Activated CD8-positive, alpha-beta memory T cell treated with anti-CD3 and anti-CD28 coated beads, Interleukin-2, amount 50 U/mL, for 24 hours (primary cell): ENCODE measurements around the gene NAA38.

Experiments
- DNase-seq: peaks from one replicate; pipeline ENCODE4 v3.0.0-alpha.2; 2020; ENCODE audit errors: extremely low read depth

Gene NAA38, protein sequence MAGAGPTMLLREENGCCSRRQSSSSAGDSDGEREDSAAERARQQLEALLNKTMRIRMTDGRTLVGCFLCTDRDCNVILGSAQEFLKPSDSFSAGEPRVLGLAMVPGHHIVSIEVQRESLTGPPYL

DNA sequence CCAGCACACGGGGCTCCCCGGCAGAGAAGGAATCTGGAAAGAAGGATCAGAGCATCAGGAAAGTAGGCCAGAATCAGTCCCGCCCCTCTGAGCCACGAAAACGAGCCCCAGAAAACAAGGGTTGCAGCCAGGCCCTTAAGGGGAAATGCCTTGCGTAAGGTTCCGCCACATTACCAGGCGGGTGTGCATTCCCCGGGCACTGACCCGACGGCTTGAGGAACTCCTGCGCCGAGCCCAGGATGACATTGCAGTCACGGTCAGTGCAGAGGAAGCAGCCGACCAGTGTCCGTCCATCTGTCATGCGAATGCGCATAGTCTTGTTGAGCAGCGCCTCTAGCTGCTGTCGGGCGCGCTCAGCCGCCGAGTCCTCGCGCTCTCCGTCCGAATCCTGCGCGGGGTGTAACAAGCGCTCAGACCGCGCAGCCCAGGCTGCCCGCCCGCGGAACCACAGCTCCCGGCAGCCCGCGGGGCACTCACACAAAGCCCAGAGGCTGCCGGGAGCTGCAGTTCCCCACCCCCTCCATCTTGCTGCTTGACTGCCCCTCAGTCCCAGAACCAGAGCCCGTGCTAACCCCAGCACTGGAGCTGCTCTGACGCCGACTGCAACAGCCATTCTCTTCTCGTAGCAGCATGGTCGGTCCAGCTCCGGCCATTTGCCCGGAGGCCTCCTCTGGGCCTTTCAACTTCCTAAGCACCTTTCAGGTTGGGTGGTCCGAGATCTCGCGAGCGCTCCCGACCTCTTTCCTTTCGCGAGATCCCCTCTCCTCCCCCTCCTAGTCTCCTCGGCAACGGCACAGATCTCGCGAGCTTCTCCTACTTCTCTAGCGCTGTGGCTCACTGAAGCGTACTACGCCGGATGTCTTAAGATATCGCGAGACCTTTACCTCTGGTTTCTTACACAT lies at the start of gene NAA38:
Gene NAA38, minus strand, starts transcription at position 749 of the 902 bp plus-strand sequence. Its CDS starts 96 bp downstream, at position 653.
- DNase-seq, result peak; percentile 89

DNA sequence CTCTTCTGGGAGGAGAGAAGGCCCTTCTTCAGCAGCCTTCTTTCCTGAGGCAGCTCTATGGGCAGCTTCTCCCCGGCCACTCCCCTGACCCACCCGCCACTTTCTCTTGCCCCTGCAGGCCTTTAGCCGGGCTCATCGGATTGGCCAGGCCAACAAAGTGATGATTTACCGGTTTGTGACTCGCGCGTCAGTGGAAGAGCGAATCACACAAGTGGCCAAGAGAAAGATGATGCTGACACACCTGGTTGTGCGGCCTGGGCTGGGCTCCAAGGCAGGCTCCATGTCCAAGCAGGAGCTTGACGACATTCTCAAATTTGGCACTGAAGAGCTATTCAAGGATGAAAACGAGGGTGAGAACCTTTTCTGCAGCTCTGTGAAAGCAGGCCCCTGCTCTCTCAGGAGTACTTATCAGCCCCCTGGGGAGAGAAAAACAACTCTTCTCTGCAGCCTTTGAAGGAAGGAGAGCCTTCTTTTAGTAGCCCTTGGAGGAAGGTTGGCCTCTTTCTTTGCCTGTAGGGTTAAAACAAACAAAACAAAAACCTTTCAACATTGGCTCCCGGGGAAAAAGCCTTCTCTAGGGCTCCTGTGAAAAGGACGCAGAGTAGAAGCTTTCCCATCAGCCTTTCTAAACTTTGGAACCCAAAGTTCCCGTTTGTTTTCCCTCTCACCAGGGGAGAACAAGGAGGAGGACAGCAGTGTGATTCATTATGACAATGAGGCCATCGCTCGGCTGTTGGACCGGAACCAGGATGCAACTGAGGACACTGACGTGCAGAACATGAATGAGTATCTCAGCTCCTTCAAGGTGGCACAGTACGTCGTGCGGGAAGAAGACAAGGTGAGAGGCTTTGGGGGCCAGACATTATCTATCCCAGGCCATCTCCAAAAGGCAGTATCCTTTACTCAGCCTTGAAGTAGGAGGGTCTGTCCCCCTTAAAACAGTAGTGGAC lies 46.1 kb upstream of the NAA38 start:
- no peak for DNase-seq

DNA sequence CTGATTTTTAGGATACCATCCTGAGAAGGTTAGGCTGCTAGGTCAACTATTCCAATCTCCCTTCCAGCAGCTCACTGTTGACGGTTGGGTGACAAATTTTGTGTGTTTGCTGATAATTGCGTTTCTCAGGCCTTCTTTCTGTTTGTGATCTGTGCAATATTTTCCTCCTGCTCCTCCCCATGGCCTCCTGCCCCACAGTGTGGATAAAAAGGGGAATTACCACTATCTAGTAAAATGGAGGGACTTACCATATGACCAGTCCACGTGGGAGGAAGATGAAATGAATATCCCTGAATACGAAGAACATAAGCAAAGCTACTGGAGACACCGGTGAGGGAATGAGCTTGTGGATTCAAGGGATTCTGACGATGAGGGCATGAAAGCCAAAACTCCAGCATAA lies 40.4 kb upstream of the NAA38 start:
- DNase-seq, result no peak

DNA sequence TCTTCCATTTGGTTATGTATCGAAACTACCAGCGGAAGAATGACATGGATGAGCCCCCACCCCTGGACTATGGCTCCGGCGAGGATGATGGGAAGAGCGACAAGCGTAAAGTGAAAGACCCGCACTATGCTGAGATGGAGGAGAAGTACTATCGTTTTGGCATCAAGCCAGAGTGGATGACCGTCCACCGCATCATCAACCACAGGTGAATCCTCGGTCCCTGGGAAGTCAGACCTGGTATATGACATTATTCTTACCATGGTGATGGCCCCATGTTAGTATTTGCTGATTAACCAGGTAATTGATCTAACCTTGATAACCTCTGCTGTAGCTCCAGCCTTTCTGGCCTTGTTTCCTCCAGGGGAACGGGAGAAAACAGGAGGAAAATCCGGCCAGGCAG lies 39.7 kb upstream of the NAA38 start:
- DNase-seq, result no peak

DNA sequence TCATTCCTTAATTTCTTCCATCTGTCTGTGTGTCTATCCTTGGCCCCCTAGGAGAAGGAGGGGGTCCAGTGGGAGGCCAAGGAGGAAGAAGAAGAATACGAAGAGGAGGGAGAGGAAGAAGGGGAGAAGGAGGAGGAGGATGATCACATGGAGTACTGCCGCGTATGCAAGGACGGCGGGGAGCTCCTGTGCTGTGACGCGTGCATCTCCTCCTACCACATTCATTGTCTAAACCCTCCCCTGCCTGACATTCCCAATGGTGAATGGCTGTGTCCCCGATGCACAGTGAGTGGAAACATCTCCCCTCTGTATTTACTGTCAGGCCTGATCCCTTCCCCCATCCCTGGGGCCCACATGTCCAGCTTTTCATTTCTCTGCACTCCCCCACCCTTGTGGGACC lies 37.5 kb upstream of the NAA38 start:
- no peak for DNase-seq

DNA sequence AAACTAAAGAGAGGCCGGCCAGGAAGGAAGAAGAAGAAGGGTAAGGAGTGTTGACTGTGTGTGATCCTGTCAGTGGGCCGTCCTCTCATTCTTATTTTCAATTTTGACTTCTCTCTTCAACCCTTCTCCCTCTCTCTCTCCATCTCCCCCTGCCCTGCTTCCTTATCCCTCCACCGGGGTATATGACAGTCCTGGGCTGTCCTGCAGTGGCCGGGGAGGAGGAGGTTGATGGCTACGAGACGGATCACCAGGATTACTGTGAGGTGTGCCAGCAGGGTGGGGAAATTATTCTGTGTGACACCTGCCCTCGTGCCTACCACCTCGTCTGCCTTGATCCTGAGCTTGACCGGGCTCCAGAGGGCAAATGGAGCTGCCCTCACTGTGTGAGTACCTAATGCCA lies 36.9 kb upstream of the NAA38 start:
- no peak for DNase-seq

DNA sequence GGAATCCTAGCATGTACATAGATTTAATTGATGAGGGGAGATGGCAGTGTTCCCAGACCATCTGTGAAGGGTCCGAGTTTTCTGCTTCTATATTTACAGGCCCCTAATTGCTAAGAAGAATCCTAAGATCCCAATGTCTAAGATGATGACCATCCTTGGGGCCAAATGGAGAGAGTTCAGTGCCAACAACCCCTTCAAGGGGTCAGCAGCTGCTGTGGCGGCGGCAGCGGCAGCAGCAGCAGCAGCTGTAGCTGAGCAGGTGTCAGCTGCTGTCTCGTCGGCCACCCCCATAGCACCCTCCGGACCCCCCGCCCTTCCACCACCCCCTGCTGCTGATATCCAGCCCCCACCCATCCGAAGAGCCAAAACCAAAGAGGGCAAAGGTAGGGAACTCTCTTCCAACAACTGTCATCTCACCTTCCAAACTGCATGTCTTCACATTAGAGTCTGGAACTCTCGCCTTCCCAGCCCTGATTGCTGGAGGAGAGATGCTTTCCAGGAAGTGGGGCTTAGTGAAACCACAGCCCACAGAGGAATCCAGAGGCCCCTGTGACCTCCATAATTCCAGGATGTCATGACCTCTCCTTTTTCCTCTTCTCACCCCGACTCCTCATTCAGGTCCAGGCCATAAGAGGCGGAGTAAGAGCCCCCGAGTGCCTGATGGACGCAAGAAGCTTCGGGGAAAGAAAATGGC lies 36.0 kb upstream of the NAA38 start:
- DNase-seq, result no peak

DNA sequence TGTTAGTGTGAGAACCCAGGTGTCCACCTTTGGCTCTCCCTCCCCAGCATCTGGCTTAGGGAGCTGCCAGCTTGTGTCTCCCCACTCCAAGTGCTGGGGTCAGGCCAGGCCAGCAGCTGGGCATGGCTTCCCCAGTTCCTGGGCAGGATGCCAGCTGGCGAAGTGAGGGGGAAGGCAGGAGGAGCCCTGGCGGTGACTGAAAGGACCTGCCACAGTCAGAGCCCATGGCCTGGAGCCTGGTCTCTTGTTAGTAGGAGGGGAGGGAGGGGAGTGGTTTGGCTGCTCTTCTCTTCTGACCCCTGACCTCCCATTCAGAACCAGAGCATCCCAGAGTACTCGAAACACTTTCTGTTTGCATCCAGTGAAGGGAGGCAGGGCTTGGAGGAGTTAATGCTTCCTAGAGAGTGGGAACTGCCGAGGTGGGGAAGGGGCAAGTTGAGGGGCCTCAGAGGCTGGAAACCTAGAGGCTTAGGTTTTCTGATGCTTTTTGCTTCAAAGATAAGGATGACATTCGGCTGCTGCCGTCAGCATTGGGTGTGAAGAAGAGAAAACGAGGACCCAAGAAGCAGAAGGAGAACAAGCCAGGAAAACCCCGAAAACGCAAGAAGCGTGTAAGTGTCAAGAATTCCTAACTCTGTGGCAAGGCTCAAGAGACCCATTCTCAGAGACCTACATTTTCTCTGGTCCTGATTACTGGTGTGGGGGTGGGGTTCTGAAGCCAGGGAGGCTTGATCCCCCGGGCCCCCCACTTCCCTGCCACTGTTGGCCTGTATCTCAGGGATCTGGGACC lies 32.0 kb upstream of the NAA38 start:
- no peak for DNase-seq

DNA sequence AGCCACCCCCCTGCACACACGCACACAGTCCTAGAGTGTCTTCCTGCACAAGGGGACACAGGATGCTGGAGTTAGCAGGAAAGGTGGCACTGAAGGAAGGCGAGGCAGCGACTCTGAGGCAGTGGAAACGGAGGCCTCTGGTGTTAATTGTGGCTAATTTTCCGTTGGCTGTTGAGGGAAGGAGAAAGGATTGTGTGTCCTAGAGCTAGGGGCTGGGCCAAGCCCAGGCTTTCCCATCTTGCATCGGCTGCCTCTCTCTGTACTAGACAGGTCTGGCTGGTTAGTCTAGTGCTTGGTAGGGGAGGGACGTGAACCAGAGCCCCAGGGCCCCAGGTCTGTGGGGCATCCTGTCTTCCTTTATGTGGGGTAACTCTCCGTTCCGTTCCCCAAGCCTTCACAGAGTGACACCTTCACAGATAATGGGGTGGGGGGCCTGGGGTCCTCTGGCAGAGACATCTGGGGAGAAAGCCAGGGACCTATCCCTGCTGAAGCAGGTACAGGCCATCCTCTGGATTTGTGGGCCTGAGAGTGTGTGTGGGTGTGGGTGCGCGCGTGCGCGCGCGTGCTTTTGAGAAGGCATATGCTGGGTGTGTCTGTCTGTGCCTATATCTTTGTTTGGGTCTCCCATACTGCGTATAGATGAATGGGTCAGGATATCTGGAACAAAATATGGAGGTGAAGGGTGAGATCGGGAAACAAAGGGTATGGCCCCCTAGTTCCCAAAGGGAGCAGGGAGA lies 31.0 kb upstream of the NAA38 start, which contains the start of gene CHD3:
Gene CHD3, plus strand, starts transcription at position 606 of the 737 bp plus-strand sequence. CDS start 212 bp downstream, outside the sequence.
- no peak for DNase-seq

DNA sequence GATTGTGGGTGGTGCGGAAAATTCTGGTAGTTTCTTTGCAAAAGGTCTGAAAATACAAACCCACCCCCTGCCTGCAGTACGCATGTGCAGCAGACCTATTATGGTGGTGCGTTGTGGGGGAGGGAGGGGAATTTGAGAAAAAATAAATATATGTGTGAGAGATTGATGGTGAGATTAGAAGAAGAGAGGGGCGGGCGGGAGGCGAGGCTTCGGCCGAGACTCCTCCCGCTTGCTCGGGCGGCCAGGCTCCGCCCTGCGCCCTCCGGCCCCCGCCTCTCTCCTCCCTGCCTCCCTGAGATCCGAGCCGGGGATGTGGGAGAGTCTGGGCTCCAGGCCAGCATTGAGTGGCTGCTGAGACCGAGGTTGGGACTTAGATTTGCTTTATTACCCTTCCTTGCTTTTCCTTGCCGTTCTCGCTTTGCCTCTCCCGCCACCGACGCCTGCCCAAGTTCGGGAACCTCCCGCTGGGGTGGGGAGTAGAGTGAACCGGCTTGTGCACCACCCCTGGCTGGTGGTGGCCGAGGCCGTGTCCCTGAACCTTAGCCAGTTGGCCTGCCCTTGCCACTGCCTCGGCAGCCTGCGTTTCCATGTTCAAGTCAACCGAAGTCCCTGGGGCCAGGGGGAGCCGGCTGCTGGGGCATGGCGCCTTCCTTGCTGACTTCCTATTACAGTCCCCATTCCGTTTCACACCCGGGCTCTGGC lies 30.3 kb upstream of the NAA38 start:
- peak; percentile 79 for DNase-seq

DNA sequence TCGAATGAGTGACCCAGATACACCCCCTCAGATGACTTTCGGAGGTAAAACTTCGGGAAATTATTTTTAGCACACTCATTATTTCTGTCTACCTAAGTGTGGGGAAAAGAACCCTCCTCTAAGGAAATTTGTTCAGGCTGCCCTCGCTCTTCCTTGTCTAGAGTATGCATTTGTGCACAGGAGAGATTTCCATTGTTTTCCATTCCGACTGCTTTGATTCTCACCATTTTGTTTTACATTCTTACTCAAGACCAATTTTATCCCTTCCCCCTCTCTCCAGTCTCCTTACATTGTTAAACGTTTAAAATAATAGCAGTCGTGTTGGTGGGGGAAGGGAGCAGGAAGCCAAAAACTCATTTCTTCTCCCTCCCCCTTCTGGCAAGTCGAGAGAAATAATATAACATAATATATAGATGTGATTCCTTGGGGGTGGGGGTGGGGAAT lies 29.7 kb upstream of the NAA38 start:
- DNase-seq, result no peak

DNA sequence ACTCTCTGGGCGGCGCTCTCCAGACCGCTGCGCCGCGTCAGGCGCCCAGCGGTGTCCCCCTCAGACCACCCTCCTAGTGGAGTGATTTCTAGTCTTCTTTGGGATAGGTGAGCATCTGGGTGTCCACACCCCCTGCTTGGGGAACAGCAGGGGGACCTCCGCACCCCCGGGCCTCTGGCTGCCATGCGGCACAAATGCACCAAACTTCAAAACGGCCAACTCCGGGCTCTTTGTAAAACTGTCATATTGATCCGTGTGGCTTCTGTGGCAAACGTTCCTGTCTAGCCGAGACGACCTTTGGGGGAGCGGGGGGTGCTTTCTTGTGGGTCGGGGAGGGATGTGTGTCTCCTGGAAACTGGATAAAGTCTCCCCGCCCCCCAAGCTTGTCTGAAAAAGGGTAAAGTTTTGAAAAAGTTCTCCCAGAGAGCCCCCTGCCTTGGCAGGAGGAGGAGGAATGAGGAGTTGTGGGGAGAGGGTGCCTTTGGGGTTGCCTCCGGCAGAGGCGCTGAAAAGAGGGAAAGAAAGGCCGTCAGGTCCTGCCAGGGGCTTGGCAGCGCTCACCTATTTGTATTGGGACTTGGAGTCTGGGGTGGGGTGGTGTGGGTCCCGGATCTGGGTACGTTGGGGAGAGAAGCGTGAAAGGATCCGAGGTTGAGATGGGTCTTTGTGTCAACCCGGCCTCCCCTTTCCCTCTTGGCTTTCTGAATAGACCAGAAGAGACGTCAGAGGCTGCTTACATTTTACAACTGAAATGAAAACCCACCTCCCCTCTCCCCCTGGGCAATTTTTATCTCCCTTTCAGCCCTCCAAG lies 29.1 kb upstream of the NAA38 start:
- no peak for DNase-seq

DNA sequence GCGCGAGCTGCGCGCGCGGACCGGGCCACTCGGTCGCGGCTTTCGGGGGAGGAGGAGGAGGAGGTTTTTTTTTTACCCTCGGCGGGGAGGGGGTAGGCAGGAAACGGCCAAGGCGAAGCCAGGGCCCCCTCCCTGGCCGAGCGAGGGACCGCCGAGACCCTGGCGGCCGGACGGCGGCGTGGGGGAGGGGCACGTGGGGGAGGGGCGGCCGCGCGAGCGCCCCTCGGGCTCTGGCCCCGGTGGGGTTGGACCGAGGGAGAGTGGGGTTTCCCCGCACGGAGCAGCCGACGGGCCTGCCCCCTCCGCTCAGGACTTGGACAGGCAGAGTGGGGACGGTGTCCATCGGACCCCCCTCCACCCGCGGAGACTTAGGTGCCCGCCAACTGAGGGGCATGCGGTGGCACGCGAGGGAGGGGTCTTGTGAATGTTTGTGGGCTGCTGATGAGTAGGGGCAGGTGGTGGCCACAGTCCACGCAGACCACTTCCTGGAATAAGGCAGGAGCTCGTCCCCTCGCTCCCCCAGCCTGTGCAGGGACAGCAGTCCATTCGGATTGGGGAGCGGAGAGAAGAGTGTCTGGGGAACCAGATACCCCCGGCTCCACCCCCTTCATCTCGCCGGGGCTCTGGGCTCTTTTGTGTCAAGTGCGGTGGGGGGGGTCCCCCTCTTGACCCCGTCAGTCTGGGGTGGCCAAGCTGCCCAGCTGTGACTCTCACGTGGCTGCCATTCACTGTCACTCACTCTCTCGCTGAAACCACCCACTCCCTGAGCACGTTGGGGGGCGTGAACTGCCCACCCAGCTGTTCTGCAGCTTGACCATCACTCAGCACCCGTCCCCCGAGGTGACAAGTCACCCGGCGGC lies 28.2 kb upstream of the NAA38 start:
- no peak for DNase-seq

DNA sequence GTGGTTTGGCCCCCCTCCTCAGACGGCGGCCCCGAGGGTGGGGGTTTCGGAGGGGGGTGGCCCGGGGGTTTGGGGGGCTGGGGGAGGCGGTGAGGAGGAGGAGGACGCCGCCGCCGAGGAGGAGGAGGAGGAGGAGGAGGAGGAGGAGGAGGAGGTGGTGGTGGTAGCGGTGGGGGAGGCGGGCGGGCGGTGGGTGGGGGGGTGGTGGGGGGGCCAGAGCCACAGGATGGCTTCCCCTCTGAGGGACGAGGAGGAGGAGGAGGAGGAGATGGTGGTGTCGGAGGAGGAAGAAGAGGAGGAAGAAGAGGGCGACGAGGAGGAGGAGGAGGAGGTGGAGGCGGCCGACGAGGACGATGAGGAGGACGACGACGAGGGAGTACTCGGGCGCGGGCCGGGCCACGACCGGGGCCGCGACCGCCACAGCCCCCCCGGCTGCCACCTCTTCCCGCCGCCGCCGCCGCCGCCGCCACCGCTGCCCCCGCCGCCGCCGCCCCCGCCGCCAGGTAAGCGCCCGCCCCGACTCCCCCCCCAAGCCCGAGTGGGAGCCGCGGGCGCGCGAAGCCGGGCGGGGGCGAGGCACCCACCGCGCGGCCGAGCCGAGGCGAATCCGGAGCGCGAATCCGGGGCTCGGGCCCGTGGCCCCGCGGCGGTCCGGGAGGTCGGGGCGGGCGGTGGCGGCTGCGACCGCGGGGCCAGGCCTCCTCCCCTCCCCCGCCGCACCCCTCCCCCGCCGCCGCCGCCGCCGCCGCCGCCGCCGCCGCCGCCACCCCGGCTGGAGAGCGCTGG lies 27.4 kb upstream of the NAA38 start:
- DNase-seq, result no peak

DNA sequence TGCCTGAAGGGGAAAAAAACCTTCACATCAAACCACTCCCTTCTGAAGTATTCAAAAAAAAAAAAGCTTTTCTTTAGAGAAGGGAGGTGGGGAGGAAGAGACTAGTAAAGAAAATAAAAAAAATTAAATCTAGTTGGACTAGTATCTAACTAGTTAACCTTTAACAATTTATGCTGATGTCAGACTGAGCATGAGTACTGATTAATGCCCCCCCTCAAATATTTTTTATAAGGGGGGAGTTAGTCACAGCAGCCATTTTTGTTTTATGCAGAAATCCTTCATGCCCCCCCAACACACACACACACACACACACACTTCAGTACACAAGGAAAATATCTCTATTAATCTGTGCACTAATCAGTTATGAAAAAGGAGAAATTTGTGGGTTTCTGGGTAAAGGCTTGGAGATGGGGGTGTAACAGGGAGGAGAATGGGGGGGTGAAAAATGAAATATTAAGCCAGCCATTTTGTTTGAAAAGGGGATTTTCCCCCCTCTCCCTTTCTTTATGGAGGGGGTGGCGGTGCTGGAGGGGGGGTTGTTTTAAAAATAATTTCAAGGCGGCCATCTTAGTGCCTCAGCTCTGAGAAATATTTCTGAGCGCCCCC lies 26.5 kb upstream of the NAA38 start:
- DNase-seq, result no peak

DNA sequence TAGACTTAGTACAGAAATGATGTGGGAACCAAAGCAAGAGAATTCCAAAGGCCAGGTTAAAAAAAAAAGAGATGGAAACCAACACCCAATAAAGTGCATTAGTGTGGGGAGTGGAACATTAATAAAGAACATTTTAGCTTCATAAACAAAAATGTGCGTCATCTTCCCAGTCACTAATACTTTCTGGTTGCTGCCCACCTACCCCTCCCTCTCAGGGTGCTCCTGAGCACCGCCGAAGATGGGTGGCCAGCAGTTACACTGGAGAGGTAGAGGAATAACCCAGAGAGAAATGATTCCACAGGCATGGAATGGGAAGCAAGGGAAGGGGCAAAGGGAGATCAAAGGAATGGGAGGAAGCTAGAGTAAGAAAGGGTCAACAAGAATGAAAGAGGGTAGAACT lies 25.3 kb upstream of the NAA38 start:
- DNase-seq, result no peak
